ENCODE results near the gene LUC7L3. TPM values are rescaled to one million over a fixed set of nuclear protein-coding genes. Genes with fewer than 3 reads are reported as not detected.

LUC7L3 gene
- 108 TPM for total RNA-seq

GRCh38 chr17:50719144-50719923 is at the start of gene LUC7L3:
LUC7L3 (plus strand) TSS chr17:50719603; CDS start chr17:50719733, 130 bp downstream.
- Histone ChIP-seq H3K36me3 (no peaks in the 10 kb centered on the region), H3K27ac (peak within 1 kb of the TSS; percentile 97), H3K27me3 (no peaks in the 10 kb centered on the region), H3K9me3 (no peaks in the 10 kb centered on the region), H3K4me1 (peaks cover 44% of the 10 kb centered on the region), H3K4me3 (peak within 1 kb of the TSS; percentile 79 to 89)
- peak in 1 of 2 donors; percentile 79 for TF ChIP-seq POLR2A (IDR thresholded peaks at IDR 0.05)
- peak; percentile 70 to 96 for TF ChIP-seq POLR2AphosphoS5 (IDR thresholded peaks at IDR 0.05; ENCODE audit: insufficient read depth in 1 of 2, low read depth in 1 of 2)
- no peak for TF ChIP-seq CTCF (IDR thresholded peaks at IDR 0.05)
- intact Hi-C loops (cut with DNase I): no loop called here
- peak in 1 of 2 donors; percentile 93 for DNase-seq (ENCODE audit: extremely low spot score in 2 of 2)

- H3K4me1 ChIP-seq: peaks cover 17% of the 10 kb centered on the region
- intact Hi-C loops (cut with DNase I): no loop called here
- H3K27ac ChIP-seq: no peak overlapping the region
- H3K36me3 ChIP-seq: no peaks in the 10 kb centered on the region
- TF ChIP-seq POLR2AphosphoS5 (IDR thresholded peaks at IDR 0.05; ENCODE audit: insufficient read depth in 1 of 2, low read depth in 1 of 2) (no peak), CTCF (IDR thresholded peaks at IDR 0.05) (no peak), POLR2A (IDR thresholded peaks at IDR 0.05) (no peak)
- H3K9me3 ChIP-seq: no peaks in the 10 kb centered on the region
- no peak for DNase-seq (ENCODE audit: extremely low spot score in 2 of 2)
- no peak overlapping the region for H3K4me3 ChIP-seq
- H3K27me3 ChIP-seq: no peaks in the 10 kb centered on the region
These were observed 47.3 kb upstream of the LUC7L3 start for GRCh38 chr17:50672071-50672470.

GRCh38 chr17:50672831-50673551 is 46.4 kb upstream of the LUC7L3 start:
- H3K27ac ChIP-seq: no peak overlapping the region
- intact Hi-C loops (cut with DNase I): no loop called here
- peaks cover 17% of the 10 kb centered on the region for H3K4me1 ChIP-seq
- no peak for DNase-seq (ENCODE audit: extremely low spot score in 2 of 2)
- H3K27me3 ChIP-seq: no peaks in the 10 kb centered on the region
- peak; percentile 20 to 36 for TF ChIP-seq POLR2AphosphoS5 (IDR thresholded peaks at IDR 0.05; ENCODE audit: insufficient read depth in 1 of 2, low read depth in 1 of 2)
- no peak for TF ChIP-seq POLR2A (IDR thresholded peaks at IDR 0.05)
- no peak for TF ChIP-seq CTCF (IDR thresholded peaks at IDR 0.05)
- H3K36me3 ChIP-seq: no peaks in the 10 kb centered on the region
- no peaks in the 10 kb centered on the region for H3K9me3 ChIP-seq
- H3K4me3 ChIP-seq: no peak overlapping the region

GRCh38 chr17:50675190-50675589 is 44.2 kb upstream of the LUC7L3 start:
- DNase-seq (ENCODE audit: extremely low spot score in 2 of 2): no peak
- Histone ChIP-seq H3K27ac (no peak overlapping the region), H3K27me3 (no peaks in the 10 kb centered on the region), H3K36me3 (no peaks in the 10 kb centered on the region), H3K4me3 (no peak overlapping the region), H3K4me1 (peaks cover 11% of the 10 kb centered on the region), H3K9me3 (no peaks in the 10 kb centered on the region)
- no peak for TF ChIP-seq CTCF (IDR thresholded peaks at IDR 0.05)
- no peak for TF ChIP-seq POLR2AphosphoS5 (IDR thresholded peaks at IDR 0.05; ENCODE audit: insufficient read depth in 1 of 2, low read depth in 1 of 2)
- TF ChIP-seq POLR2A (IDR thresholded peaks at IDR 0.05): no peak
- intact Hi-C loops (cut with DNase I): no loop called here

All from vagina (tissue), 2 donors.